CD14-positive monocyte (primary cell): Measurements from ENCODE around the gene MGAT4C. TPM values are rescaled to one million over a fixed set of nuclear protein-coding genes. Genes with fewer than 3 reads are reported as not detected.

Experiments used
- DNase-seq, 3 donors: peaks; one replicate each; pipeline ENCODE4 v3.0.0-alpha.2; 2011 to 2022
- H2AFZ ChIP-seq: 2 replicates; pipeline ENCODE4 v1.6.0; 2012; ENCODE audit warnings: mild to moderate bottlenecking, low read depth, low read length, inconsistent platforms; ENCODE audit not compliant: insufficient read depth, poor library complexity, severe bottlenecking
- H3K27ac ChIP-seq, 2 donors: 1 replicate in 1 of 2; 2 replicates in 1 of 2; pipeline ENCODE4 v1.5.1; 2012 to 2013; ENCODE audit warnings: low read length in 2 of 2, control low read depth in 1 of 2, inconsistent platforms in 1 of 2, low read depth in 1 of 2, mild to moderate bottlenecking in 1 of 2
- H3K27me3 ChIP-seq, 2 donors: one replicate each; pipeline versions ENCODE4 v1.6.0 to v1.6.1; 2011 to 2013; ENCODE audit warnings: low read length in 2 of 2; ENCODE audit not compliant: control insufficient read depth in 2 of 2, insufficient read depth in 2 of 2
- H3K36me3 ChIP-seq, 2 donors: replicated peaks in 1 of 2; 1 replicate in 1 of 2; 2 replicates in 1 of 2; pipeline versions ENCODE4 v1.5.1 to v1.6.1; 2012 to 2013; ENCODE audit warnings: low read length in 2 of 2, control low read depth in 1 of 2, inconsistent platforms in 1 of 2, mild to moderate bottlenecking in 1 of 2; ENCODE audit not compliant: insufficient read depth in 2 of 2, control insufficient read depth in 1 of 2
- H3K4me1 ChIP-seq, 2 donors: 1 replicate in 1 of 2; 2 replicates in 1 of 2; pipeline versions ENCODE4 v1.5.1 to v1.6.1; 2012 to 2013; ENCODE audit warnings: low read length in 2 of 2, control low read depth in 1 of 2, inconsistent platforms in 1 of 2, mild to moderate bottlenecking in 1 of 2, moderate library complexity in 1 of 2; ENCODE audit not compliant: insufficient read depth in 2 of 2, control insufficient read depth in 1 of 2
- H3K4me2 ChIP-seq: replicated peaks from 2 replicates; pipeline ENCODE3; 2012; ENCODE audit warnings: low read length, moderate library complexity, mild to moderate bottlenecking; ENCODE audit not compliant: poor library complexity, severe bottlenecking; ENCODE audit errors: extremely low read depth
- H3K4me3 ChIP-seq, 3 experiments: fragments of 200-600 bp in 1 of 3; sonication (generic) in 1 of 3; replicated peaks in 1 of 3; 1 replicate in 2 of 3; 2 replicates in 1 of 3; pipeline ENCODE4 v1.5.1; 2011 to 2013; ENCODE audit warnings: low read length in 3 of 3, mild to moderate bottlenecking in 3 of 3, control low read depth in 2 of 3, low read depth in 2 of 3, inconsistent platforms in 1 of 3, moderate library complexity in 1 of 3
- H3K79me2 ChIP-seq: 2 replicates; pipeline ENCODE4 v1.6.0; 2012; ENCODE audit warnings: mild to moderate bottlenecking, control low read depth, inconsistent platforms, low read length, moderate library complexity; ENCODE audit not compliant: insufficient read depth
- H3K9ac ChIP-seq: 2 replicates; pipeline ENCODE4 v1.6.0; 2017; ENCODE audit warnings: low read length, mild to moderate bottlenecking; ENCODE audit not compliant: insufficient read depth, poor library complexity, severe bottlenecking
- H3K9me3 ChIP-seq, 2 donors: replicated peaks in 1 of 2; 1 replicate in 1 of 2; 2 replicates in 1 of 2; pipeline versions ENCODE4 v1.5.1 to v1.6.1; 2012 to 2013; ENCODE audit warnings: low read length in 2 of 2, control low read depth in 1 of 2; ENCODE audit not compliant: control insufficient read depth in 1 of 2, insufficient read depth in 1 of 2
- H4K20me1 ChIP-seq: 2 replicates; pipeline ENCODE4 v1.6.0; 2012; ENCODE audit warnings: mild to moderate bottlenecking, low read length, control low read depth, moderate library complexity; ENCODE audit not compliant: insufficient read depth
- H3K27ac Mint-ChIP-seq, 7 donors: one replicate each; pipeline ENCODE4 v1.8.0; 2020; ENCODE audit warnings: mild to moderate bottlenecking in 7 of 7, mixed read lengths in 7 of 7, moderate library complexity in 6 of 7, inconsistent platforms in 2 of 7
- H3K27me3 Mint-ChIP-seq, 3 donors: one replicate each; pipeline ENCODE4 v1.8.0; 2021 to 2022; ENCODE audit warnings: low read depth in 3 of 3, mild to moderate bottlenecking in 3 of 3, mixed read lengths in 3 of 3, moderate library complexity in 3 of 3, inconsistent platforms in 1 of 3
- H3K36me3 Mint-ChIP-seq, 2 donors: one replicate each; pipeline ENCODE4 v1.8.0; 2020; ENCODE audit warnings: mixed read lengths in 2 of 2, inconsistent platforms in 1 of 2, mild to moderate bottlenecking in 1 of 2
- H3K4me1 Mint-ChIP-seq: one replicate; pipeline ENCODE4 v1.8.0; 2020; ENCODE audit warnings: mild to moderate bottlenecking, mixed read lengths
- H3K4me3 Mint-ChIP-seq, 2 donors: one replicate each; pipeline ENCODE4 v1.8.0; 2020; ENCODE audit warnings: mild to moderate bottlenecking in 2 of 2, mixed read lengths in 2 of 2, moderate library complexity in 1 of 2
- H3K9me3 Mint-ChIP-seq, 7 donors: one replicate each; pipeline ENCODE4 v1.8.0; 2020 to 2022; ENCODE audit warnings: mixed read lengths in 7 of 7, mild to moderate bottlenecking in 6 of 7, moderate library complexity in 6 of 7, inconsistent platforms in 2 of 7
- WGBS: methylation state at CpG from one replicate; pipeline ENCODE4 v1.1.5; 2013; ENCODE audit warnings: missing lambda C conversion rate; ENCODE audit not compliant: insufficient coverage; 5-methylcytosine and 5-hydroxymethylcytosine counted together
- intact Hi-C, 2 donors: fragments of 100-400 bp; cut with micrococcal nuclease; formaldehyde crosslinking; loops; one replicate each; pipeline versions ENCODE4 v1.15.0 to v1.15.1; 2023
- polyA plus RNA-seq, 3 donors: library from polyadenylated mRNA; depleted of rRNA in 1 of 3; unstranded in 2 of 3; stranded (reverse) in 1 of 3; fragments of 300-500 nt in 2 of 3; fragments of >200 nt in 1 of 3; fragmentation: Illumina TruSeq in 2 of 3; gene quantifications; 1 replicate in 2 of 3; 2 replicates in 1 of 3; pipeline ENCODE4 v1.2.3, GENCODE V29; 2012 to 2021
- TF ChIP-seq, protein P1 (sequence below): fragments of 200-600 bp; IDR thresholded peaks from one replicate; pipeline ENCODE4 v1.8.0; 2022; ENCODE audit warnings: antibody characterized with exemption, mild to moderate bottlenecking

Gene MGAT4C
- polyA plus RNA-seq, 3 donors: not detected

DNA sequence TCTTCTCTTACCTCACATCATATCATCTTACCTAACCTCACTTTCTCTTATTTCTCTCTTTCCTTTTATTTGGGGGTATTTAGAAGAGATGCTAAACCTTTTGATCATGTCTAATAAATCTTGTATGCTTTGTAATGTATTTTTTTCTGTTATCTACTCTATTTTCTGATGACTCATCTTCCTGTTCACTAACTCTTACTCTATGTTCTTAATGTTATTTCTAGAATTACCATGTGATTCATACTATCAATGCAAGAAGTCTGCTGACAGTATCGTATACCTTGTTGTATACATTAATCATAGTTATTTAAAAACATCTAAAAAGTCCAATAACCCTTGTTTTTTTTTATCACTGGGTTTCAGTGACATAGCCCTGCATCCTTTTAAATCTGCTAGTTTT lies 62.3 kb downstream of the MGAT4C start:
- no peaks in the 10 kb centered on the region for H3K36me3 Mint-ChIP-seq

GRCh38 chr12:86188226-86188625 lies 68.0 kb downstream of the MGAT4C start:
- no peak overlapping the region for H3K4me2 ChIP-seq
- no peak overlapping the region for H2AFZ ChIP-seq
- no peaks in the 10 kb centered on the region for H3K4me1 Mint-ChIP-seq
- H3K27ac ChIP-seq: no peak overlapping the region
- no peak overlapping the region for H3K9ac ChIP-seq
- no peaks in the 10 kb centered on the region for H3K9me3 ChIP-seq
- WGBS: no CpG with 5 or more reads among the region's 1 CpG
- no peak overlapping the region for H3K27ac Mint-ChIP-seq
- H3K4me1 ChIP-seq: no peaks in the 10 kb centered on the region
- H3K9me3 Mint-ChIP-seq: peaks cover 0 to 2% (median 0%) of the 10 kb centered on the region in 7 donors
- no peaks in the 10 kb centered on the region for H4K20me1 ChIP-seq
- intact Hi-C loops: no loop called here
- TF ChIP-seq, protein P1, sequence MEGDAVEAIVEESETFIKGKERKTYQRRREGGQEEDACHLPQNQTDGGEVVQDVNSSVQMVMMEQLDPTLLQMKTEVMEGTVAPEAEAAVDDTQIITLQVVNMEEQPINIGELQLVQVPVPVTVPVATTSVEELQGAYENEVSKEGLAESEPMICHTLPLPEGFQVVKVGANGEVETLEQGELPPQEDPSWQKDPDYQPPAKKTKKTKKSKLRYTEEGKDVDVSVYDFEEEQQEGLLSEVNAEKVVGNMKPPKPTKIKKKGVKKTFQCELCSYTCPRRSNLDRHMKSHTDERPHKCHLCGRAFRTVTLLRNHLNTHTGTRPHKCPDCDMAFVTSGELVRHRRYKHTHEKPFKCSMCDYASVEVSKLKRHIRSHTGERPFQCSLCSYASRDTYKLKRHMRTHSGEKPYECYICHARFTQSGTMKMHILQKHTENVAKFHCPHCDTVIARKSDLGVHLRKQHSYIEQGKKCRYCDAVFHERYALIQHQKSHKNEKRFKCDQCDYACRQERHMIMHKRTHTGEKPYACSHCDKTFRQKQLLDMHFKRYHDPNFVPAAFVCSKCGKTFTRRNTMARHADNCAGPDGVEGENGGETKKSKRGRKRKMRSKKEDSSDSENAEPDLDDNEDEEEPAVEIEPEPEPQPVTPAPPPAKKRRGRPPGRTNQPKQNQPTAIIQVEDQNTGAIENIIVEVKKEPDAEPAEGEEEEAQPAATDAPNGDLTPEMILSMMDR: no peak
- H3K4me3 ChIP-seq: no peak overlapping the region
- no peaks in the 10 kb centered on the region for H3K79me2 ChIP-seq
- H3K36me3 ChIP-seq: no peaks in the 10 kb centered on the region
- H3K4me3 Mint-ChIP-seq: no peak overlapping the region
- no peaks in the 10 kb centered on the region for H3K36me3 Mint-ChIP-seq
- H3K27me3 ChIP-seq: no peaks in the 10 kb centered on the region
- peaks cover 0 to 2% (median 0%) of the 10 kb centered on the region in 3 donors for H3K27me3 Mint-ChIP-seq
- DNase-seq: no peak

More for the DNA sequence above, 62.3 kb downstream of the MGAT4C start:
- H3K9me3 Mint-ChIP-seq: peaks cover 0 to 1% (median 0%) of the 10 kb centered on the region in 7 donors
- Histone ChIP-seq H3K27me3 (no peaks in the 10 kb centered on the region), H2AFZ (no peak overlapping the region), H3K9me3 (no peaks in the 10 kb centered on the region), H3K4me2 (no peak overlapping the region), H3K27ac (no peak overlapping the region), H3K36me3 (no peaks in the 10 kb centered on the region), H3K4me3 (no peak overlapping the region), H3K79me2 (no peaks in the 10 kb centered on the region), H3K4me1 (no peaks in the 10 kb centered on the region), H3K9ac (no peak overlapping the region), H4K20me1 (no peaks in the 10 kb centered on the region)
- no CpG with 5 or more reads among the region's 1 CpG for WGBS
- H3K27ac Mint-ChIP-seq: no peak overlapping the region
- intact Hi-C loops: no loop called here
- no peak overlapping the region for H3K4me3 Mint-ChIP-seq
- TF ChIP-seq, protein P1: no peak
- DNase-seq: no peak
- H3K4me1 Mint-ChIP-seq: no peaks in the 10 kb centered on the region
- no peaks in the 10 kb centered on the region for H3K27me3 Mint-ChIP-seq
